GM19467 (cell line): ENCODE data around the gene SLCO4A1.

Experiments used
- ATAC-seq: cut with Tn5 transposase; IDR thresholded peaks from one replicate; pipeline ENCODE4 v1.9.1; 2021; ENCODE audit warnings: mild to moderate bottlenecking, moderate library complexity; ENCODE audit not compliant: unreplicated experiment

Gene SLCO4A1

DNA sequence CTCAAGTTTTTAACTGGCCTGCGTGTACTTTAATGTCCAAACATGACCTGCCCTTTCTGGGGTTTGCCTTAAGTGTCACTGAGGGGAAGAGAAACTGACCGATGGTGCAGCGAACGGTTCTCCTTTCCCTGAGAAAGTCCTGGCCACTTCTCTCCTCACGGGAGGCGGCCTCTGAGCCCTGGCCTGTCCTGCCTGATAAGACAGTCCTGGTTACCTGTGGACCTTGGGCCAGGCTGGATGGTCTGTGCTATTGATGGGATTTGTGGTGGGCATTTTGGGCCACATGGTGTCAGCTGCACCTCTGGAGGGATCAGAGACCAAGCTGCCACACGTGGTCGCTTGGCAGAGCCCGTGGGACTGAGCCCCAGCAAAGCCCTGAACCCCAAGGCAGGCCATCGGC is 54.7 kb downstream of the SLCO4A1 start:
- ATAC-seq: no peak

DNA sequence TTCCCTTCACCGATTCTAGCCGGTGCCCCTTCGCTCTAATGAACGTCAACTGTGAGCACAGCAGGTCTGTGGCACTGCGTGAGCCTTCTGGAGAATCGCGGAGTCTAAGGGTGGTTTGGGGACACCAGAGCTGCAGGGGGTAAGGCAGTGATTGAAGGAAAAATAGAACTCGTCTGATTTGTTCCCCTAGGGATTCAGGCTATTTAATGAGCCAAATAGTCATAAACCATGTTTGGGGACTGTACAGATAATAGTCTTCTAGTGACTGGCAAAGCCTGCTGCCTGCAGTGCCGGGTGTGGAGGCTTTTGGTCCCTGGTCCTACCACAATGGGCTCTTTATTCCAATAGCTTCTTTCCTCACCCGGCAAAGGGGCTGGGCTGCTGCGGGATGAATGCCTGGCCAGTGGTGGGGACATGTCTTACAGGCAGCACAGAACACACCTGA is 55.2 kb downstream of the SLCO4A1 start:
- ATAC-seq: no peak

DNA sequence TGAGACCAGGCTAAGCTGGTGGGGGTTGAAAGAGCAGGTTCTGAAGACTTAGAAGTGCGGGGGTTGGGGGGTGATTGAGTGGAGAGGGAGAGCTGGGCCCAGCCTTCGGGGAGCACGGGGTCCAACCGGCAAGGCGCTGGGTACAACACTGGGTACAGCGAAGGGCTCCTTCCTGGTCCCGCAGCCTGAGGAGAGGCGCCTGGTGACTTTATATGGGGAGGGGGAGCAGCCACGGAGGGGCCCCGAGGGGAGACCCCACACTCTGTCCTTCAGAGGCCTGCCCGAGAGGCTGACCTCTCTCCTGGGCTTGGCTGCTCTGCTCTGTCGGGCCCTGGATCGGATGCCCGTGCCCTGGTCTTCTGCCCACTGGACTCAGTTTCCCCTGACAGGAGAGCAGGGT is 55.9 kb downstream of the SLCO4A1 start:
- no peak for ATAC-seq

DNA sequence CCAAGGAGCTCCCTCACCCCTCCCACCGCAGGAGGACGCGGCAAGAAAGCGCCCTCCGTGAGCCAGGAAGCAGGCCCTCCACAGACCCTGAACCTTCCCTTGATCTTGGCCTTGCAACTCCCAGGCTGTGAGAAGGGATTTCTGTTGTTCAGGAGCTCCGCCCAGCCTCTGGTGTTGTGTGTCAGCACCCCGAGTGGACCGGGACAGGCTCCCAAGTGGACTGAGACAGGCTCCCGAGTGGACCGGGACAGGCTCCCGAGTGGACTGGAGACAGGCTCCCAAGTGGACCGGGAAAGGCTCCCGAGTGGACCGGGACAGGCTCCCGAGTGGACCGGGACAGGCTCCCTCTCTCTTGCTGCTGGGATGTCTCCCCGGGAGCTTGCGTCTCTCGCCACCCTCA is 57.0 kb downstream of the SLCO4A1 start:
- no peak for ATAC-seq

DNA sequence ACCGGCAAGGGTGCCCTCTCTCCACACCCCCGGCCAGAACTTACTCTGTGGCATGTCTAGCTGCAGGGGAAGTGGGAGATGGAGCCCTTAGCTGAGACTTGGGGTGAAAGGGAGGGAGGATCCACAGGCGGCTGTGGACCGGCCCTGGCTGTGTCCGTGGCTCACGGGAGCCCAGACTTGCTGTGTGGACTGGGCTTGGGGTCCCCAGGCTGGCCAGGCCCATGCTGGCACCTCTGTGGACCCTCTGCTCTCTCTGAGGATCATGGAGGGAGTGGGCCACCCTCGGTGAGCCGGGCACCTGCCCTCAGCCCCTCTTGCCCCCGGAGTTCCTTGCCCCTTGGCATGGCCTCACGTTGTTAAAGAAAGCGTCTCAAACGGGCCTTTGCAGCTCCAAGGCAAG is 57.4 kb downstream of the SLCO4A1 start:
- ATAC-seq: no peak

DNA sequence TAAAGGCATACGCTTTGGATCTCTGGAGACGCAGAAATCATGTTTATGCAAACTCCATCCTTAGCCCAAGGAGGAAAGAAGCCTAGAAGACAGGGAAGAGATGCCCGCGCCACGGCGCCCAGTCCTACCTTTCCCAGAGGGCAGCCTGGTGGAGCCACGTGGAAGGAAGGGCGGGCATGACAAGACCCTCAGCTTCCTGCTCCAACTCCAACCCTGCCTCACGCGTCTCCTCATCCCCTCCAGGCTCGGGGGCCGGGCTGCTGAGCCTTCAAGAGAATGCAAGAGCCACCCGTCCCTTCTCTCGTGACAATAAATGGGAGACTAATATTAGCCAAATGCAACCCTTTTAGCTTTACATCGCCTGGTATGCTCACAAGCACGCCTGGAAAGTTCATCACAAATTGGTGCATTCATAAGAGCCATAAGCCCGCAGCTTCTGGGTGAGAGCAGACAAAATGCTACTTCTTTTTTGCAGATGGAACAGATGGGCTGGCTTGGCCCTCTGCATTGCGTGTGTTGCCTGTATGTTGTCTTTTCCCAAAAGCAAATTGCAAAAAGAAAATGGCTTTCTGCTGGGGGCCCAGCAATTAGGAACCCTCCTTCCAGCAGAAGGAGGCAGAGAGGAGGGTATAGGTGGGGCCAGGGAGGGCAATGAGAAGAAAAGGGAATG is 58.1 kb downstream of the SLCO4A1 start:
- ATAC-seq: no peak

DNA sequence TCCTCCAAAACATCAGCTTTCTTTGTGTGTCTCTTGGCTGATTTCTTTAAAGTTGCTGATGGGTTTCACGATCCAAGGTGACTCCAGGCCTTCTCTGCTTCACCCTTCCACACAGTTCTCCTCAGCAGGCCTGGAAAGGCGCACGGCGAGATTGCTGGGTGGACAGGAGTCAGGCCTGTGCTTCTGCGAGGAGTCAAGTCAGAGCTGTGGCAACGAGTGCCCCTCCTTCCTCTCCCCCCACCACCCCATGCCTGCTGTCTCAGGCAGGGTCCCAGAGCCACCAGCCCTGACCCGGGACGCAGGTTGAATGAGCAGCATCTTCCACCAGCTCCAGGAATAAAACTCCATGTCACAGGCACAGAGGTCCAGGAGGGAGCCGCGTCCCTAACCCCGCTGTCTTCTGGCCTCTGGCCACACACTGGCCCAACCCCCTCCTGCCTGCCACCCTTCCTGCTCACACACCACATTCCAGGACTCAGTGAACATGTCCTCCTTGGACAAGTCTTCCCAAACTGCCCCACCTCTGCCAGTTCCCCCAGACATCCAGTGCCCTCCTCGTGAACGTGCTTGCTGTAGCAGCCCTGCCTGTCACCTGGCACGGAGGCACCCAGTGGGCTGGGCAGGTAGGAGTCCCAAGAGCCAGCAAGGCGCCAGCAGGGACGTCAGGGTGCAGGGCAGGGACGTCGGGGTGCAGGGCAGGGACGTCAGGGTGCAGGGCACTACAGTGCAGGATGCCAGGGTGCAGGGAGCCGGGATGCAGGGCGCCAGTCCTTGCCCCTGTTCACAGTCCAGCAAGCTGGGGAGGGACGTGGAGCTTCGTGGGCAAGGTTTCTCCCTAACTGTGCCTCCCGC is 59.1 kb downstream of the SLCO4A1 start:
- ATAC-seq: no peak

DNA sequence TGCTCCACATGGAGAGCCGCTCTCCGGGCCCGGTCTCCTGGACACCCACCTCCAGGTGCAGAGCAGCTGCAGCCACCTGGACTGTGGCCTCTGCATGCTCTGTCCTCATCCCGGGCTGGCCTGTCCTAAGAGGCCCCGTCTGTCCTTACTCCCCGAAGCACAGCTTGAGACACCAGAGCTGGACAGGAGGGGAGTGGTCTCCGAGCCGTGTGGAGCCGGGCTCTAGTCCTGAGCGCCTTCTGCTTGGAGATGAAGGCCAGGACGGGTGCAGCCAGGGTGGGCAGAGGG is 59.7 kb downstream of the SLCO4A1 start:
- no peak for ATAC-seq

DNA sequence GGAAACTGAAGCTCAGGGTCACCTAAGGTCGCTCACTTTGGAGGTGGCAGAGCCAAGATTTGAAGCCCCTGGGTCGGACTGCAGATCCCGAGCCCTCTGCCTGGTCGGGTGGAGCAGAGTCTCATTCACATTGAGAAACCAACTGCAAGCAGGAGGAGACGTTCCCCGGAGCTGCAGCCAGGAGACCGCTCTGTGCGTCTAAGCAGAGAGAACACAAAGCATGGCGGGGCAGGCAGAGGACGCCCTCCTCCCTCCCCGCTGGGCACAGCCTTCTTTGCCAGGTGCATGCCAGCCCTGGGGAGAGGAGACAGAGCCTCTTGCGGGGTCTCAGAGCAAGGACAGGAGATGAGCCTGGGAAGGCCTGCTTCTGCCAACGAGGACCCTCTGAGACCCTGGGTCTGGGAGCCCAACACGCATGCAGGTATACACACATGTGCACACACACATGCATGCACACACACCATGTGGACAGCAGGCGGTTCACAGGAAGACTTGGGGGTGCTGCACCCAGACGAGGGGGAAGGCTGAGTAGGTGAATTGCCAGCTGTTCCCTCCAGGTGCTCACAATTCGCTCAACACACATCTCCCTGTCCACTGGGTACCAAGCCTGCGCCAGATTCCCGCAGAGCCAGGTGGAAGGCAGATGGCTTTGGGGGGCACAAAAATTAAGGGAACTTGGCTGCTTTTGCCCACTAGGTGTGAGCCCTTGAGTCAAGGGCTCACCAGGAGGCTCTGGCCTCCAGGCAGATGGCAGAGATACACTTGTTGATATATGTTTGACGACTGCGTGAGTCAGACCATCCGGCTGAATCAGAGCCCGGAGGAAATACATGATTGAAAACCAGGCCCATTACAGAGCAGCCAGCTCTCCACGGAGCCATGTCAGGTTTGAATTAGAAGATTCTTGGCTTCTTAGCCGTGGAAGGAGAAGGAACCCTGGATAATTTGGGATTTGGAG is 60.9 kb downstream of the SLCO4A1 start:
- ATAC-seq: no peak

DNA sequence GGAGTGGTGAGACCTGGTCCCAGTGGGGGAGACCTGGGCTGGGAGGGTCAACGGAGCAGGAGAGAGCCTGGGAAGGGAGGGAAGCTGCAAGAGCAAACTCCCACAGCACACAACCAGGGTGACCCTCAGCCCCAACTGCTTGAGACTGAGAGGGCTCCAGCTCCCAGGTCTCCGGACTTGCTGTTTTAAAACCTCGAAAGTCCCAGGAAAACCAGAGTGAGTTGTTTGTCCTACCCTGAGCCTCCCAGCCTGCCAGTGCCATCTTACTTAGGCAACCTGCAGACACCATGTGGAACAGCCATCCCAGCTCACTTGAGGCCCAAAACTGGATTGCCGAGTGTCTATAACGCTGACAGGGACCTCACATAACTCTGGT is 61.5 kb downstream of the SLCO4A1 start:
- no peak for ATAC-seq

DNA sequence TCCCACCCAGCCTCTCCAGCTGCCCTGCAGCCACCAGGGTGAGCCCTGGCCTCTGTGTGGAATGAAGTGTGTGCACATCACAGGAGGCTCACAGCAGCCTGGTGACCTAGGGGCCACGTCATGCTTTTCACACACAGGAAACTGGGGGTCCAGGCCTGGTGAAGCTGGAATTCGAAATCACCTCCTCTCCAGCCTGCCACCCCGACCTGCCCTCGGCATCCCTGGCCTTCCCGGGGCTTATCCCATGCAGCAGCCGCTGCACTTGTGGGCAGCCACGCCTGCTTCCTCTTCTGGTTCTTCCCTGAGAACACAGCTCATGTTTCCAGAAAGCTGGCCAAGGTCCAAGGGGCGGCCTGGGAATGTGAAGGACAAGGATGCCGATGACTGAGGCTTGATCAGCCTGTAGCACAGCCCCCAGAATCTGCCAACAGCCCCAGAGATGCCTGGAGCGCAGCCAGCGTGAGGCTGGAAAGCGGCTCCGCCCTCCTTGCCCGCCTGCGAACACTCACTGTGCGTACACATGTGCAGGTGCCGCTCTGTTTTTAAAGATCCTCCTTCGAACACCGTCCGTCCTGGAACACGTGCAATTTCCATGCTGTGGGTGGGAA is 62.1 kb downstream of the SLCO4A1 start:
- no peak for ATAC-seq

DNA sequence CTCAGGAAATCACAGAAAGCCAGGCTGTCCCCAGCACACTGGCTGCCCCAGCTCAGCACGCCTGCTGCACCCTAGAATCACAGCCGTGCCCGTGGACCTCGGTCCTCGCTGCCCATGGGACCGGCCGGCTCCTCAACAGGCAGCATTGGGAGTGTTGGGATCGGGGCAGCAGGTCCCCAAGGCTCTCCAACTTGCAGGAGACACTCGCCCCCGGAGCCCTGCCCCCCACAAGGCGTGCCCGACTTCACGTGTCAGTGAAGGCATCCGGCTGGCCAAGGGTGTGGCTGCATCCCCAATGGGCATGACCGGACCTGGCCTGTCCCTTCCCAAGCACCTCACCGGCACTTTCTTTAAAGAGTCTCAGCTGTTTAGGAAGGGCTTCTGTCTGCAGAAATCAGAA is 63.3 kb downstream of the SLCO4A1 start:
- ATAC-seq: no peak

DNA sequence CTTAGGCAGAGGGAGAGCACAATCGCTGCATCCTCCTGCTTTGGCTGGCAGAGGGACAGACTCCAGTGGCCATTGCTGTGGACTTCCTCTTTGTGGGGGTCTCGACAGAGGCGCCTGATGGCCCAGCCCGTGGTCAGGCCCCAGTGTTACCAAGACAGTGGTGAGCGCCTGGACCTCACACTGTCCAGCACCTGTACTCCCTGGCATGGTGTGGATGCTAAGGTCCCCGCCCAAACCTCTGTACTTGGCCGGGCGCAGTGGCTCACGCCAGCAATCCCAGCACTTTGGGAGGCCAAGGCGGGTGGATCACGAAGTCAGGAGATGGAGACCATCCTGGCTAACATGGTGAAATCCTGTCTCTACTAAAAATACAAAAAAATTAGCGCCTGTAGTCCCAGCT is 64.0 kb downstream of the SLCO4A1 start:
- ATAC-seq: no peak

DNA sequence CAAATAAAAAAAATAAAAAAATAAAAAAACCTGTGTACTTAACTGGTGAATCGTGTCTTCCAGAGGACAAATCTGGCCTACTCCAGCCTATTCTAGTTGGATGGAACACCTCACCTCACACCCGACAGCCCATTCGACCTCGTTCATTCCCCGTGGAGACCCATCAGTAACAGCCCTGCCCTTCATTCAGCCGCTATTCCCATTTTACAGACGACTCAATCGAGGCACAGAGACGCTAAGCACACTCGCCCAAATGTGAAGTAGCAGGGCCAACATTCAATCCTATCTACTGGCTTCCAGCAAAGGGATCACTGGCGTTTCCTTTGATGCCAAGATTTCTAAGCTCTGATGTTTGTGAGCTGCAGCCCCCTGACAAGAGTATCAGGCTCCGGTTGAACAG is 64.6 kb downstream of the SLCO4A1 start:
- no peak for ATAC-seq

DNA sequence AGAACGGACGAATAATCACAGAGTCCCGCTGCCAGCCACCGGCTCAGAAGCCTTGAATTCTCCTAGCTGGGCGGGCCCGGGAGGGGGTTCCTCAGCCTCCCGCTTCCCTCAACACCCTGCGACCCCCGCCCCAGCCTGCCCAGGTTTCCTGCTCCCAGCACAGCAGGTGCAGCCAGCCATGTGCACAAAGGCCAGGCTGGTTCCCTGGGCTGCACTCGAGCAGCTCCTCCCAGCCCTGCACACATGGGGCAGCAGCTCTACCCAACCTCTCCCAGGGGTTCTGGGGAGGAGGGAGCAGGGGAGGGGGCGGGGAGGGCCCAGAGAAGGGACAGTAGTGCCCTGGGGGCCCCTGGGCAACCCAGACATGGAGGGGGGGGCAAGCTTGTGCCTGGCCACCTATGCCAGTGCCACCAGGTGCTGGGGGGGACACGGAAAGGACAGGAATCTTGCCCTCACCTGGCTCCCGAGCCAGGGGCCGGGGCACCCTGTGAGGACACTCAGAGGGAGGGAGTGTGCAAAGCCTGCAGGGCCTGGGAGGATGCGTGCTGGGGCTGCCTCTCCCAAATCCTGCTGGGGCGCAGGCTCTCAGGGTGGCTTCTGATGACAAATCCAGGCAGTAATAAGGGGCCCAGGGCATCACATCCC is 65.1 kb downstream of the SLCO4A1 start:
- no peak for ATAC-seq

DNA sequence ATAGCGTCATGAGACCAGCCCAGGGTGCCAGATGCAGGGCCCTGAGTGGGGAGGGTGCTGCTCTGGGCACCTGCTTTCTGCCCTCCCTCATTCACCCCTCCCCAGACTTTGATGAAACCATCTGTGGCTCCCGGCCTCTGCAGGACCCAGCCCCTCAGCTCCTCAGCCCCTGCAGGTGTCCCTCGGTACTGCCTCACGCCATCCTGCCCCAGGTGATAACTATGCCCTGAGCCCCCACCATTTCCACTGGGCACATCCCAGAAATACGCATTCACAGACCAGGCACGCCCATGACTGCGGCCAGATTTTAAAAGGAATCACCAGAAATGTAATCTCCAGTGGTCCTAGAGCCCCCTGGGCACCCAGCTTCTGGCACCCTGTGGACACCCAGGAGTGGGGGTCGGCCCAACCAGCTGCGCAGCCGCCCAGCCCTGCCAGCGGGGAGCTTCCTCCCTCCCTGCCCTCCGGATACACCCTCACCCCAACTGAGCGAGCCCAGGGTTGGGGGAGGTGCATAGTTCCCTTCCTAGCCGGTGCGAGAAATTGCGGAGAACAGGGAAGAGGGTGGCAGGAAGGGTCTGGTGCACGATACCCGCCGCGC is 65.7 kb downstream of the SLCO4A1 start:
- no peak for ATAC-seq

DNA sequence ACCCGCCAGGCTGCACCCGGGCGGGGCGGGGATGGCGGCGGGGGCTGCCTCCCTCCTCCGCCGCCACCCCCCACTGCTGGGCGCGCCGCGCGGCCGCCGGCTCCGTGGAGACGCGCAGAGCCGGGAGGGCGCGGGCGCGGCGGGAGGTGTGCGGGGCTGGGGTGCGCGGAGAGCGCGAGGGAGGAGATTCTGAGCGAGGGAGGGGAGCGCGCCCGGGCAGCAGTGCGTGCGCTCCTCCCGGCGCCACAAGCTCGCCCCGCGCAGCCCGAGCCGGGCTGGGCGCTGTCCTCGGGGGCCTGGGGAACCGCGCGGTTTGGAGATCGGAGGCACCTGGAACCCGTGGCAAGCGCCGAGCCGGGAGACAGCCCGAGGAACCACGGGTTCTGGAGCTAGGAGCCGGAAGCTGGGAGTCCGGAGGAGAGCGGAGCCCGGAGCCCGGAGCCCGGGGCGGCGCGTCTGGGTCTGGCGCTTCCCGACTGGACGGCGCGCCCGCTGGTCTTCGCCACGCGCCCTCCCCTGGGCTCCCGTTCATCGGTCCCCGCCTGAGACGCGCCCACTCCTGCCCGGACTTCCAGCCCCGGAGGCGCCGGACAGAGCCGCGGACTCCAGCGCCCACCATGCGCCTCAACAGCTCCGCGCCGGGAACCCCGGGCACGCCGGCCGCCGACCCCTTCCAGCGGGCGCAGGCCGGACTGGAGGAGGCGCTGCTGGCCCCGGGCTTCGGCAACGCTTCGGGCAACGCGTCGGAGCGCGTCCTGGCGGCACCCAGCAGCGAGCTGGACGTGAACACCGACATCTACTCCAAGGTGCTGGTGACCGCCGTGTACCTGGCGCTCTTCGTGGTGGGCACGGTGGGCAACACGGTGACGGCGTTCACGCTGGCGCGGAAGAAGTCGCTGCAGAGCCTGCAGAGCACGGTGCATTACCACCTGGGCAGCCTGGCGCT is 66.6 kb downstream of the SLCO4A1 start, which contains the start of gene NTSR1:
NTSR1 (plus strand) TSS at position 246 of the 946 bp plus-strand sequence; CDS start at position 618, 372 bp downstream.
- ATAC-seq: no peak

DNA sequence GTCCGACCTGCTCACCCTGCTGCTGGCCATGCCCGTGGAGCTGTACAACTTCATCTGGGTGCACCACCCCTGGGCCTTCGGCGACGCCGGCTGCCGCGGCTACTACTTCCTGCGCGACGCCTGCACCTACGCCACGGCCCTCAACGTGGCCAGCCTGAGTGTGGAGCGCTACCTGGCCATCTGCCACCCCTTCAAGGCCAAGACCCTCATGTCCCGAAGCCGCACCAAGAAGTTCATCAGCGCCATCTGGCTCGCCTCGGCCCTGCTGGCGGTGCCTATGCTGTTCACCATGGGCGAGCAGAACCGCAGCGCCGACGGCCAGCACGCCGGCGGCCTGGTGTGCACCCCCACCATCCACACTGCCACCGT is 67.2 kb downstream of the SLCO4A1 start:
- ATAC-seq: no peak
